Natural killer cell (primary cell): ENCODE measurements around the gene ASB3. TPM values are rescaled to one million over a fixed set of nuclear protein-coding genes. Genes with fewer than 3 reads are reported as not detected.
"Not testable (repeated sequence)": the region's sequence is repeated elsewhere in the genome, so short reads cannot be mapped to it uniquely, and the experiment has no call there.

Source experiments
- ATAC-seq, 3 donors: fragments of 150-1000 bp in 2 of 3; fragments of 200-7000 bp in 1 of 3; cut with Tn5 transposase; 1 replicate in 1 of 3; 2 replicates in 2 of 3; pipeline ENCODE4 v1.10.0; 2021; ENCODE audit warnings: mild to moderate bottlenecking in 2 of 3, moderate library complexity in 2 of 3
- DNase-seq, 2 donors: peaks; one replicate each; pipeline versions ENCODE4 v3.0.0 to v3.0.0-alpha.2; 2013 to 2021; ENCODE audit warnings: mixed read lengths in 1 of 2
- H3K27ac ChIP-seq: one replicate; pipeline ENCODE4 v1.5.1; 2013; ENCODE audit warnings: mild to moderate bottlenecking, low read length
- H3K27me3 ChIP-seq: one replicate; pipeline ENCODE4 v1.6.1; 2013; ENCODE audit warnings: low read length; ENCODE audit not compliant: control insufficient read depth, insufficient read depth
- H3K36me3 ChIP-seq: one replicate; pipeline ENCODE4 v1.6.1; 2013; ENCODE audit warnings: low read length; ENCODE audit not compliant: control insufficient read depth, insufficient read depth
- H3K4me1 ChIP-seq: one replicate; pipeline ENCODE4 v1.6.1; 2013; ENCODE audit warnings: low read length; ENCODE audit not compliant: control insufficient read depth, insufficient read depth
- H3K4me3 ChIP-seq: one replicate; pipeline ENCODE4 v1.5.1; 2013; ENCODE audit warnings: low read length
- H3K9me3 ChIP-seq: one replicate; pipeline ENCODE4 v1.6.1; 2013; ENCODE audit warnings: low read length; ENCODE audit not compliant: control insufficient read depth, insufficient read depth
- H3K27ac Mint-ChIP-seq, 2 donors: one replicate each; pipeline ENCODE4 v1.8.0; 2022; ENCODE audit warnings: mild to moderate bottlenecking in 2 of 2, mixed read lengths in 2 of 2, moderate library complexity in 1 of 2
- H3K27me3 Mint-ChIP-seq, 2 donors: one replicate each; pipeline ENCODE4 v1.8.0; 2022; ENCODE audit warnings: low read depth in 2 of 2, mixed read lengths in 2 of 2
- H3K36me3 Mint-ChIP-seq: one replicate; pipeline ENCODE4 v1.8.0; 2022; ENCODE audit warnings: mixed read lengths
- H3K4me1 Mint-ChIP-seq, 2 donors: one replicate each; pipeline ENCODE4 v1.8.0; 2022; ENCODE audit warnings: mixed read lengths in 2 of 2
- H3K4me3 Mint-ChIP-seq: one replicate; pipeline ENCODE4 v1.8.0; 2022; ENCODE audit warnings: mild to moderate bottlenecking, moderate library complexity, mixed read lengths
- H3K9me3 Mint-ChIP-seq, 2 donors: one replicate each; pipeline ENCODE4 v1.8.0; 2022; ENCODE audit warnings: mixed read lengths in 2 of 2
- WGBS: methylation state at CpG from one replicate; pipeline ENCODE4 v1.1.7; 2013; ENCODE audit warnings: missing lambda C conversion rate; ENCODE audit not compliant: insufficient coverage; 5-methylcytosine and 5-hydroxymethylcytosine counted together
- intact Hi-C: fragments of 100-400 bp; cut with micrococcal nuclease; formaldehyde crosslinking; loops from one replicate; pipeline ENCODE4 v1.14.2; 2022
- total RNA-seq, 4 donors: library from RNA; stranded (reverse); fragments of 120-200 nt in 1 of 4; gene quantifications; one replicate each; pipeline versions ENCODE4 v1.2.3 to v1.2.4, GENCODE V29; 2013 to 2022
- TF ChIP-seq, protein P1 (sequence below): fragments of 200-600 bp; IDR thresholded peaks from one replicate; pipeline ENCODE4 v1.8.0; 2022; ENCODE audit warnings: antibody characterized with exemption

The ASB3 gene
- total RNA-seq, 3 donors from 2014 or later (not counting 1 experiment from before 2014, with no cell fraction given): 27.9 to 37.0 (median 29.6) TPM

DNA sequence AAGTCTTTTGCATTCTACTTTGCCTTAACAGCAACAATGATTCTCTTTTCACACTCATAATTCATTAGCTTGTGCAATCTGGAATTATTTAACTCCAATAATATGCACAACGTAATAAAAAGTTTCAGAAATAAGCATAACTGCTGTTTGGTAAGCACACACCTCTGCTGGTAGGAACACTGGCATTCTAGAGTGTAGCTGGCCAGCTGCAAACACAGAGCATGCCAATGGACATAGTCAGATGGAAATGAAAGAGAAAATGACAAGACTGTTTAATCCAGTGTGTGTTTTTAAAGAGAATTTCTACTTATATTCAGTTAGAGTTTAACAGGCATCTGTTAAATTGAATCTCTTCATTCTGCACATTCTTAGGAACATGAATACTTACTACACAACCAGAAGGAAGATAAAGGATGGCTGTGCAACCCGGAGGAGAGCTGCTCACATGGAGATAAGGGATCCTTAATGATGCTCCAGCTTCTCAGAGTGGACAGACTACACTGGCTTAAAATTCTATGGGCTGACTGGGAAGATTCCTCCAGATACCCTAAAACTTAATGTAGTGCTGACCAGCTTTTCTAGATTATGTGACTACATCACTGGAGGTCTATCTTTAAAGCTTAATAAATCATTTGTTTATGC, 113.8 kb downstream of the ASB3 start:
- Mint-ChIP-seq H3K4me1 (no peaks in the 10 kb centered on the region), H3K9me3 (no peaks in the 10 kb centered on the region), H3K27ac (no peak overlapping the region), H3K4me3 (no peak overlapping the region), H3K27me3 (no peaks in the 10 kb centered on the region), H3K36me3 (no peaks in the 10 kb centered on the region)
- Histone ChIP-seq H3K27me3 (no peaks in the 10 kb centered on the region), H3K36me3 (peaks cover 2% of the 10 kb centered on the region), H3K4me3 (no peak overlapping the region), H3K27ac (no peak overlapping the region), H3K9me3 (no peaks in the 10 kb centered on the region), H3K4me1 (no peaks in the 10 kb centered on the region)
- DNase-seq (no peak), ATAC-seq (no peak)
- WGBS: 94% methylated on average over 2 of the region's 2 CpGs
- TF ChIP-seq, protein P1, sequence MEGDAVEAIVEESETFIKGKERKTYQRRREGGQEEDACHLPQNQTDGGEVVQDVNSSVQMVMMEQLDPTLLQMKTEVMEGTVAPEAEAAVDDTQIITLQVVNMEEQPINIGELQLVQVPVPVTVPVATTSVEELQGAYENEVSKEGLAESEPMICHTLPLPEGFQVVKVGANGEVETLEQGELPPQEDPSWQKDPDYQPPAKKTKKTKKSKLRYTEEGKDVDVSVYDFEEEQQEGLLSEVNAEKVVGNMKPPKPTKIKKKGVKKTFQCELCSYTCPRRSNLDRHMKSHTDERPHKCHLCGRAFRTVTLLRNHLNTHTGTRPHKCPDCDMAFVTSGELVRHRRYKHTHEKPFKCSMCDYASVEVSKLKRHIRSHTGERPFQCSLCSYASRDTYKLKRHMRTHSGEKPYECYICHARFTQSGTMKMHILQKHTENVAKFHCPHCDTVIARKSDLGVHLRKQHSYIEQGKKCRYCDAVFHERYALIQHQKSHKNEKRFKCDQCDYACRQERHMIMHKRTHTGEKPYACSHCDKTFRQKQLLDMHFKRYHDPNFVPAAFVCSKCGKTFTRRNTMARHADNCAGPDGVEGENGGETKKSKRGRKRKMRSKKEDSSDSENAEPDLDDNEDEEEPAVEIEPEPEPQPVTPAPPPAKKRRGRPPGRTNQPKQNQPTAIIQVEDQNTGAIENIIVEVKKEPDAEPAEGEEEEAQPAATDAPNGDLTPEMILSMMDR: no peak
- intact Hi-C loops: no loop called here

DNA sequence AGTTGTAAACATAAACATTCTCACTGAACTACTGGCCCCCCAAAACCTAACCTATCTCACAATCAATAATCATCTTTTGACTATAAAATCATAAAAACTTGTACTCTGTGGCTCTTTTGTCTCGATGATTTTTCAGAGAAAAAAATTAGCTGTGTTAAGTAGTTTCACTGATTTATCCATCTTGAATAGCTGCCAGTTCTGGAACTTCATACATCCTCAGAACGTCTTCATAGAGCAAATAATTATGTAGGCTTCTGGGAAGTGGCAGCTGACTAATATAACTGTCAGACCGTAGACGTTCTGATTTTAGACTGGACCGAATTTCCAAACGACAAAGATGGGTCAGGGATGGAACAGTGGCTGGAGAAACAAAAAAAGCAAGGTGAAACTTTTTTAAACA, 116.4 kb downstream of the ASB3 start:
- H3K36me3 Mint-ChIP-seq: no peaks in the 10 kb centered on the region

DNA sequence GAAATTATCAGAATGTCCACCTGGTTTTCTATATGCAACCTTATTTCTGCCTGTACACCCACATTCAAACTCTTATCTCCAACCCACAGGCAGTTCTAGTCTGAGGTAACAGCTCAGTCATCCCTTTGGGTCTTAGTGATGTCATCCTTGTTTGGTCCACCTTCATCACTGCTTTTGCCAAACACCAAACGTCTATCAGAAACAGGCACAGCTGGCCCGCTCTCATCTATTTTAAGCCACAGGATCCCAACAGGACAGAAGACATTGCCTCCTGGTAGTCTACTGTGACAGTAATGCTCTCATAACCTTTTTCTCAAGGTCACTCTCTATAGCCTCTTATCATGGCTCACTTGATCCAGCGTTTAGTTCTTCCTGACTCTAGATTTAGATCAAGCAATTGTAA, 118.1 kb downstream of the ASB3 start:
- Mint-ChIP-seq H3K4me3 (no peak overlapping the region), H3K9me3 (no peaks in the 10 kb centered on the region), H3K36me3 (no peaks in the 10 kb centered on the region), H3K4me1 (no peaks in the 10 kb centered on the region), H3K27ac (no peak overlapping the region), H3K27me3 (no peaks in the 10 kb centered on the region)
- Histone ChIP-seq H3K4me1 (no peaks in the 10 kb centered on the region), H3K4me3 (no peak overlapping the region), H3K36me3 (peaks cover 2% of the 10 kb centered on the region), H3K27me3 (no peaks in the 10 kb centered on the region), H3K27ac (no peak overlapping the region), H3K9me3 (no peaks in the 10 kb centered on the region)
- TF ChIP-seq, protein P1: no peak
- DNase-seq (no peak), ATAC-seq (no peak)
- intact Hi-C loops: no loop called here
- 94% methylated on average over 3 of the region's 3 CpGs for WGBS

More for the DNA sequence above, 116.4 kb downstream of the ASB3 start:
- no peak for ATAC-seq
- no peak overlapping the region for H3K27ac ChIP-seq
- H3K27me3 Mint-ChIP-seq: no peaks in the 10 kb centered on the region
- DNase-seq: no peak
- H3K27ac Mint-ChIP-seq: no peak overlapping the region
- H3K27me3 ChIP-seq: no peaks in the 10 kb centered on the region
- intact Hi-C loops: no loop called here
- 98% methylated on average over 6 of the region's 6 CpGs for WGBS
- TF ChIP-seq, protein P1: no peak
- no peaks in the 10 kb centered on the region for H3K9me3 ChIP-seq
- H3K4me1 ChIP-seq: no peaks in the 10 kb centered on the region
- H3K36me3 ChIP-seq: peaks cover 2% of the 10 kb centered on the region
- H3K4me1 Mint-ChIP-seq: no peaks in the 10 kb centered on the region
- no peaks in the 10 kb centered on the region for H3K9me3 Mint-ChIP-seq
- no peak overlapping the region for H3K4me3 ChIP-seq
- H3K4me3 Mint-ChIP-seq: no peak overlapping the region

DNA sequence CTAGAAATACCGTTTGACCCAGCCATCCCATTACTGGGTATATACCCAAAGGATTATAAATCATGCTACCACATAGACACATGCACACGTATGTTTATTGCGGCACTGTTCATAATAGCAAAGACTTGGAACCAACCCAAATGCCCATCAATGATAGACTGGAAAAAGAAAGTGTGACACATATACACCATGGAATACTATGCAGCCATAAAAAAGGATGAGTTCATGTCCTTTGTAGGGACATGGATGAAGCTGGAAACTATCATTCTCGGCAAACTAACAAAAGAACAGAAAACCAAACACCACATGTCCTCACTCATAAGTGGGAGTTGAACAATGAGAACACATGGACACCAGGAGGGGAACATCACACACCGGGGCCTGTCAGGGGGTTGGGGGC, 119.6 kb downstream of the ASB3 start:
- DNase-seq, H3K27me3 Mint-ChIP-seq, H3K4me3 Mint-ChIP-seq, H3K4me1 ChIP-seq, H3K36me3 Mint-ChIP-seq, intact Hi-C loops, ATAC-seq, H3K4me3 ChIP-seq, H3K27ac ChIP-seq, H3K9me3 ChIP-seq, H3K9me3 Mint-ChIP-seq, H3K4me1 Mint-ChIP-seq, H3K27me3 ChIP-seq, H3K27ac Mint-ChIP-seq, H3K36me3 ChIP-seq: not testable (repeated sequence)
- WGBS: 100% methylated on average over 1 of the region's 5 CpGs
